Anterior cingulate cortex (tissue), 58 donors: ENCODE measurements around the gene PDE2A.

Experiments used
- DNase-seq, 58 donors: peaks; one replicate each; lab custom pipeline; 2025; lab: John Stamatoyannopoulos, UW

Gene PDE2A

DNA sequence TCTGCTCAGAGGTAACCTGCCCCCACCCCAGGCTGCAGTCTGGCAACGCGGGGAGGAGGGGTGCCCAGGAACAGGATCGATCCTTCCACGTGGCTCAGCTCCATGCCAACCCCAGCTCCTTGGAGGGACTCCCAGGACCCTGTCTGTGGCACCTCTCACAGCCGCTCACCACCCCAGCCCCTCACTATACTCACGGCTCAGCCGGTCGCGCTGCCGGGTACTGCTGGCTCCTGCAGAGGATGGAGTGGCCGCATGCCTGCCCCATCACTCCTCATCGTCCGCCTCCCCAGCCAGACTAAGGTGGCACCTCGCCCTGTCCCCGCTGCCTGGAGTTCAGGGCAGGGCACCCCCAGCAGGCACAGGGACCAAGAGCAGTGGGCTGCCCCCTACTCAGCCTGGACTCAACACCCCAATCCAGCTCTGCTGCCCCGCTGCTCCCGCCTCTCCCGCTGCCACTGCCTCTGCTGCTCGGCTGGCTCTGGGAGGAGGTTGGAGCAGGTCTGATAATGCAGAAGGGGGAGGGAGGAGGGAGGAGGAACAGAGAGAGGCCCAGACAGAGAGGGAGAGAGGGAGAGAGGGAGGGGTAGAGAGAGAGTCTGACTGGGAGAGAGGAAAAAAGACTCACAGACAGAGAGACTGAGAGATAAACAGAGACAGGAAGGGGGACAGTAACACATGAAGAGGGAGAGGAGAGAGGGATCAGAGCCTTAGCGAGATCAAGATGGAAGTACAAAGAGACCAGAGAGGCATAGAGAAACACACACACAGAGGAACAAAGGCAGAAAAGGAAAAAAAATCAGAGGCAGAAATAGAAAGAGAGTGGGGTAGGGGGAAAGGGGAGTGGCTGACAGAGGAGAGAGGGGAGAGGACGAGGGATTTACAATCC is at the start of gene PDE2A:
PDE2A (minus strand) TSS at position 480 of the 886 bp plus-strand sequence; CDS start at position 265, 215 bp downstream.
- DNase-seq, result peak in 32 of 58 donors; percentile 11 to 87 (median 39)

DNA sequence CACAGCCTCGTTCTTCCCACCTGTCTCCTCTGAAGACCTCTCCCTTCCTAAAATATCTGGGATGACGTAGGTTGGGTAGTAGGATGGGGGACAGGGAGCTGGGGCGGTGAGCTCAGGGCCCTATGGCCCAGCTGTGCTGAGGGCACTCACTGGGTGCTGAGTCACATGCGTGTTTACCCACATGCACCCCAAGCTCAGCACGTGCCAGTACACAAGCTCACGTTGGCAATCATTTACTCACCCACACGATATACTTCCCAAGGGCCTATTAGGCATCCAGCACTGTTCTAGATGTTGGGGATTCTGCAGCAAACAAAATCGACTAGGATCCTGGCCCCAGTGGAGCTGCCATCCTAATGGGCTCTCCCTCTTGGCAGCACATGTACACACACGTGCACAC is 49.3 kb upstream of the PDE2A start:
- DNase-seq, result peak in 1 of 58 donors; percentile 30

- DNase-seq, result peak in 57 of 58 donors; percentile 29 to 92 (median 81)
Observed at GRCh38 chr11:72722050-72722748, 48.0 kb upstream of the PDE2A start.

DNA sequence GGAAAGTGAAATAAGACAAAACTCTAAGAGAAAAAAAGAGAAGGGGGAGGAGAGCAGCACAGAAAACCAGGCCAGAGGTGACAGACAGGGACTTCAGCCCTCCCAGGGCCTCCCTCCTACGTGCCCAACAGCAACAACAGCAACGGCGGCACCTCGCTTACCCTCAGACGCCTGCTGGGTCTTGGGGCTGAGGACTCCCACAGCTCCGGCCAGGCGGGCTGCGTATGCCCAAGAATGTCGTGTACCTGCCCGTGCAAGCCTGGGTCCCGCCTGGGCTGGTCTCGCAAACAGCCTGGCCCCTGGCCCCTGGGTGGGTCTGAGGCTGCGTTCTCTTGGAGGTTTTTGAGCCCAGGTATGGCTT is 47.4 kb upstream of the PDE2A start:
- peak in 1 of 58 donors; percentile 56 for DNase-seq

- DNase-seq, result no peak
Observed at GRCh38 chr11:72721276-72721675, 47.1 kb upstream of the PDE2A start.

DNA sequence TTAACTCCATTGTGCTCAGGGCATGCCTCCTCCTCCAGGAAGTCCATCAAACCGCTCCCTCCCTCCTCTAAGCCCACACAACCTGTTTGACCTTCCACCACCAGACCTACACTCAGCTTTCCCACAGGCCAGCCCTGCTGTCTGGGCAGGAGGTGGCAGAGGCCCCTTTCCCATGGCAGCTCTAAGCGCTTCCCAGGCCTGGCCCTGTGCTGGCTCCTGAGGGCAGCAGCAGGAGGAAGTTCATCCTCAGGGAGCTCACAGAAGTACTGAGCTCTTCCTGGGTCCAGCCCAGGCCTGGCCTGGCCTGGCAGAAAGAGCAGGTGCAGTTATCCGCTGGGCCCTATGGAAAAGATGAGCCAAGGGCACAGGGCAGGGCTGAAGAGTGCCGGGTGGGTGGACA is 46.6 kb upstream of the PDE2A start:
- no peak for DNase-seq

DNA sequence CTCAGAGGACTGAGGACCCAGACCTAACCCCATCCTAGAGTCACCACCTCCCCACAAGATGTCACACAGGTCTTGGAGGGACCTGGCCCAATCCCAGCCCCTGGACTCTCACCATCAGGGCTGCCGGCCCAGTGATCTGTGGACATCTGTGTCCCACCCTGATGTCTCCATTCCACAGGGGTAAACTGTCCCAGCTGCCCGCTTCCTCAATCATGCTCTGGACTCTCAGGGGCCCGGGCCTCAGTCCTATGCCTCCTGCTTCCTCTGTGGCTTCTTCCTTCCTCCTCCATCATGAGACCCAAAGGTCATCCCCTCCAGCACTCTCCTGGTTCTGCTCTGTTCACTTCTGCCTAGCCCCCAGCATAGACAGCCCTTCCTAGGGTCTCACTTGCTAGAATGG is 45.8 kb upstream of the PDE2A start:
- peak in 4 of 58 donors; percentile 8 to 34 (median 26) for DNase-seq

- DNase-seq, result no peak
Observed at GRCh38 chr11:72719551-72719950, 45.3 kb upstream of the PDE2A start.

DNA sequence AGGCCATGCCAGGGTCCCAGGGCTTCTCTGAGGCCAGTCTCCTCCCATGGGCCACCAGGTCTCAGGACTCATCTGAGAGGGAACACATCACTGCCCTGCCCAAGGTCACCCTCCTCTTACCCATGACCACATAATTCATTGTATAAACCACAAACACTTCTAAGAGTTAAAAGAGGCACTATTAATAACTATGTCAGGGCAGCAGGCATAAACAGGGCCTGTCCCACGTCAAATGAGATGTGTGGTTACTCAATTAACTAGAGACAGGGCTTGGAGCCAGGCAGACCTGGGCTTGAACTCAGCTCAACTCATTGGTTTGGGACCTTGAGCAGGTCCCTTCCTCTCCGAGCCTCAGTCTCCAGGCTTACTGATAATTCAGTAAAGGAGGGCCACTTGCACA is 44.9 kb upstream of the PDE2A start:
- DNase-seq, result no peak

DNA sequence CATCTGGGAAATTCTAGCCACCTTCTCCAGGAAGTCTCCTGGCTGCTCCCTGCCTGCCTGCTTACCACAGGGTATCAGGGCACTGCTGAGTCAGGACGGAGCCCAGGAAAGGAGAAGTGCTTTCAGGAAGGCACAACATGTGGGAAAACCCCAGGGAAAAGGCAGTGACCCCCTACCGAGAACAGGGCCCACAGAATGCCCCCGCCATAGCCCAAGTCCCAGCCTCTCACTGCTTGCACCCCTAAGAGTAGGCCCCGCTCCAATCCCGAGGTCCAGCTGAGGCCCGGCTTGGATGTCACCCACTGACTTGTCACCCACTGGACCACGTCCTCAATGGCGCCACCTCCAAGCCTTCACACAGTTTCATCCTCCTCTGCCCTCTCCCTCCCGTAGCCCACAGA is 43.9 kb upstream of the PDE2A start:
- DNase-seq, result peak in 1 of 58 donors; percentile 14

DNA sequence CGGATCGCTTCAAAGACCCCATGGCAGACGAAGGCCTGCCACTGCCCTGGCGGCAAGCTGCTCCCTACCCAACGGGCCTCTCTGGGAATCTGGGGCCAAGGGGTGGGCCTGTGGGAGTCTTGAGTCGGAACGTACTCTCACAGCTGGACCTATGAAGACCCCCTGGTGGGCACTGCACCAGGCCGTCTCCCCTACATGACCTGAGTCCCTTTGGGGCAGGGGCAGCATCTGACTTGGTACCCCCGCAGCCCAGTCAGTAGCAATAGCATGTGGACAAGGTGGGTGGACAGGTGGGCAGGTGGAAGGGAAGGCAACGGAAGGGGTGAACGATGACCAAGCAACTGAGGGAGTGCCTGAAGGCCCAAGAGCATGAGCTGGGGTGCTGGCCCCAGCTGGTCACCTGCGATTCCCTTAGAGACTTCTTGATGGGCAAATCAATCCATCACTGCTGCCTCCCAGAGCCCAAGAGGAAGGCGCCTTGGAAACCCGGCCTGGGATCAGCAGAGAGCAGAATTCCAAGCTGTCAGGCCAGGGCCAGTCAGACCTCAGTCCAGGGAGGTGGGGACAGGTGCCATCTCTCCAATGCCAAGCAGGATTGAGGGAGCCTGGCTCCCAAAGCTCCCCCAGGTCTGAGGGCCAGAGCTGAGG is 42.7 kb upstream of the PDE2A start:
- DNase-seq, result no peak

DNA sequence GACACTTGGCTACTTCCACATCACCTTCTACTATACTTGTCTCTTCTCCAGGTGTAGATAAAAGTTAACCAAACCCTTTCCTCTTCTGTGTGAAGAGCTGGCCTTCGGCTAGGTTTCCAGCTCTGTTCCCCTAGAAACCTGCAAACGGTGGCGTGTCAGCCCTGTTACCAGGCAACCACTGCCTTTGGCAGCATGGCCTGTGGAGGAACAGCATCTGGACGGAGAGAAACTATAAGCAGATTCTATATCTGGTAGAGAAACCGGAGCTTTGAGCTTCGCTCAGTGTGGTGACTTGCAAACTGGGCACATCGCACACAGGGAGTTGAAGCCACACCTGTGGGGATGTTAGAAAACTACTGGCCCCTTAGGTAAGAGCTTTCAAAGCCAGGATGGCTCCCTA is 42.1 kb upstream of the PDE2A start:
- DNase-seq, result peak in 36 of 58 donors; percentile 12 to 88 (median 50)

DNA sequence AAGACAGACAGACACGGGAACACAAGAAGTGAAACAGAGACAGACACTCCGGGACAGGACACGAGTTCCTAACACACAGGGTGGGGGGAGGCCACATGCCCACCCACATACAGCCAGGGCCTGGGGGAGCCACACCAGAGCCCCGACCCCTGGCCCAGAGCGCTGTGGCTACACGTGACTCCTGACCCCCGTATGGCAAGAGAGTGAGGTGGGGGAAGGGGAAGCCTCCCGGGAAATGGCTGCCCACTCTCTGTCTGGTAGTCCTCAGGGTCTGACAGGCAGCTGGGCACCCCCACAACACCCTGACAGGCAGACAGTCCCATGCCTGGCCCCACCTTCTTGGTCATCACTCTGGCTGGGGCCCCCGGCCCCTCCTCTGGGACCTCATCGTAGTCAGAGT is 38.6 kb upstream of the PDE2A start:
- no peak for DNase-seq

DNA sequence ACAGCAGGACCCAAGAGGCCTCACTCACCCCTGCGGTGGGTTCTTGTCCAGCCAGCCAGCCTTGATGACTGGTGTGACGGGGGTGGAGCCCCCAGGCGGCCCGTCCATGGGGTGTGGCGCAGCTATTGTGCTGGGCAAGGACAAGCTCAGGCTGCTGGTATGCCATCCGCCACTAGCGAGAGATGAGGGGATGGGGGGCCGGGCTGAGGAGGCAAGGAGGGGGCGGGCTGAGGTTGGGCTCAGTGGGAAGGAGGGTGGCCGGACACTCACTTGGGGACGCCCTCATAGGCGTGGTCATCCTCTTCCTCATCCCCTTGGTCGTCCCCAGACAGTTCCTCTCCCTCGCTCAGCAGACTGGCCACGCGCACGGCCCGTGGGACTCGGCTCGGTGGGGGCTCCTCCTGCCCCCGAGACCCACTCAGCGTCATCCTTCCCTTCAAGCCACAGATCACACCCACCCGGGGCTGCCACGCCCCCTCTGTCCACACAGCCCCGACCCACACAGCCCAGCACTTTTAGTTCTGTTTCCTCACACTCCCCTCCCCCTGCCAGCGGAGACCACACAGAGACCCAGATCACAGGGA is 38.0 kb upstream of the PDE2A start:
- peak in 42 of 58 donors; percentile 15 to 77 (median 48) for DNase-seq

DNA sequence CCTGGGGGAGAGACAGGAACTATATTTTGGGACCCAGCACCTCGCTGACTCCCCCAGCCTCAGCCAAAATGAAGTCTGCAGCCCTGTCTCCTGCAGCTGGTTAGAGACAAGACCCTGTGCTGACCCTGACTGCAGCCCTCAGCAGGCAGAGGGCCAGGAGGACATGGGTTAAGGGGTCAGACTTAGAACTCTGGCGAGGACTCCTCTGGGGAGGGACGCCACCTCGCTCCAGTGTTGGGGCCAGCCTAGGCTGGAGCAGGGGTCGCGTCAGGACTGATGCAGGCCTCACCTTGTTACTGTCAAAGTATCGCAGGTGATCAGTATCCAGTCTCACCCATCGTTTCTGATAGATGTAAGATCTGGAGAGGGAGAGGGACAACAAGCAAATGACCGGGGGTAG is 36.9 kb upstream of the PDE2A start:
- no peak for DNase-seq

DNA sequence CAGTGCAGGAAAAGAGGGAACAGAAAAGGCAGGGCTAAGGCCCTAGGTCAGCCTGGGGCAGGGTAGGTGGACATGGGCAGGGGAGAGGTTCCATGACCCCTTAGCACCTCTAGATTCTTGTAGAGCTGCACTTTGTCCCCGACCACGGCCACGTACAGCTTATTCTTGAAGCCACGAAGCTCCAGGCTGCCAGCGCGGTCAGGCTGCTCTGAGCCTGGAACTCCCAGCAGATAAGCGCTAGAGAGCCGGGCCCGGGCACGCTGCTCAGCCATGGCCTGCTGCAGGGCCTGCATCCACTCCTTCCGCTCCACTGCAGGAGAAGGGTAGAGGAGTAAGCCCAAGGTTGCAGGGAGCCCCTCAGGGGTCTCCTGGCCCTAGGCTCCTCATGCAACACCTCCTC is 36.1 kb upstream of the PDE2A start:
- DNase-seq, result no peak

GRCh38 chr11:72709478-72710238 is 35.4 kb upstream of the PDE2A start:
- DNase-seq, result no peak

DNA sequence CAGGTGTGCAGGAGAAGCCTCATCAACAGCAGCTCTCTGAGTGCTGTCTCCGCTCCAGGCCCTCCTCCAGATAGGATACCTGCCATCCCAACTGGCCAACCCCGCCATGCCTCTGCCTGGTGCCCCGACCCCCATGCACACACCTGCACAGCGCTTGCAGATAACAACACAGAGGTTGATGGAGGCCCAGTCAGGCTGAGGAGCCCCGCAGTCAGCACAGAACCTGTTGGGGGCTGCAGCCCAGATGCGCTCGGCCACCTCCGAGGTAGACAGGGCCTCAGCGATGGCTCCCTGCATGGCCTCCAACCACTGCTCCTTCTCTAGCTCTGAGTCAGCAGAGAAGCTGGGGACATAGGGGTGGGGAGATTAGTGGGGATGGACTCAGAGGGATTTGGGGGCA is 32.8 kb upstream of the PDE2A start:
- DNase-seq, result no peak

- no peak for DNase-seq
Observed at GRCh38 chr11:72706579-72706978, 32.4 kb upstream of the PDE2A start.
